RWPE2 (cell line): ENCODE measurements around the gene CDK12.

Experiments used
- ATAC-seq: fragments of 200-7000 bp; cut with Tn5 transposase; 3 replicates; pipeline ENCODE4 v1.9.1; 2021; ENCODE audit warnings: low read depth
- DNase-seq: peaks from one replicate; pipeline ENCODE4 v3.0.0-alpha.2; 2020; ENCODE audit warnings: low spot score
- H3K27ac ChIP-seq: fragments of 450-650 bp; 2 replicates; pipeline ENCODE4 v1.5.1; 2017; ENCODE audit warnings: mild to moderate bottlenecking; ENCODE audit not compliant: poor library complexity, severe bottlenecking
- H3K27me3 ChIP-seq: fragments of 250-450 bp; sonication (Bioruptor Pico); 2 replicates; pipeline ENCODE4 v1.5.1; 2021; ENCODE audit warnings: mild to moderate bottlenecking, moderate library complexity; ENCODE audit not compliant: insufficient read depth, poor library complexity, severe bottlenecking
- H3K36me3 ChIP-seq: fragments of 250-450 bp; sonication (Bioruptor Pico); 2 replicates; pipeline ENCODE4 v1.5.1; 2020; ENCODE audit warnings: low read depth, mild to moderate bottlenecking, moderate library complexity
- H3K4me1 ChIP-seq: fragments of 250-450 bp; sonication (Bioruptor Pico); 2 replicates; pipeline ENCODE4 v1.5.1; 2021; ENCODE audit warnings: mild to moderate bottlenecking, moderate library complexity; ENCODE audit not compliant: insufficient read depth, poor library complexity, severe bottlenecking
- H3K4me3 ChIP-seq: fragments of 250-450 bp; sonication (Bioruptor Pico); 2 replicates; pipeline ENCODE4 v1.5.1; 2021; ENCODE audit warnings: mild to moderate bottlenecking, moderate library complexity; ENCODE audit not compliant: severe bottlenecking
- H3K9me3 ChIP-seq: fragments of 250-450 bp; sonication (Bioruptor Pico); 2 replicates; pipeline ENCODE4 v1.5.1; 2021; ENCODE audit warnings: mild to moderate bottlenecking, moderate library complexity; ENCODE audit not compliant: severe bottlenecking
- CTCF ChIP-seq: fragments of 450-650 bp; IDR thresholded peaks from one replicate; pipeline ENCODE4 v1.5.1; 2017; ENCODE audit warnings: mild to moderate bottlenecking, moderate library complexity; ENCODE audit not compliant: poor library complexity, severe bottlenecking

CDK12 gene

DNA sequence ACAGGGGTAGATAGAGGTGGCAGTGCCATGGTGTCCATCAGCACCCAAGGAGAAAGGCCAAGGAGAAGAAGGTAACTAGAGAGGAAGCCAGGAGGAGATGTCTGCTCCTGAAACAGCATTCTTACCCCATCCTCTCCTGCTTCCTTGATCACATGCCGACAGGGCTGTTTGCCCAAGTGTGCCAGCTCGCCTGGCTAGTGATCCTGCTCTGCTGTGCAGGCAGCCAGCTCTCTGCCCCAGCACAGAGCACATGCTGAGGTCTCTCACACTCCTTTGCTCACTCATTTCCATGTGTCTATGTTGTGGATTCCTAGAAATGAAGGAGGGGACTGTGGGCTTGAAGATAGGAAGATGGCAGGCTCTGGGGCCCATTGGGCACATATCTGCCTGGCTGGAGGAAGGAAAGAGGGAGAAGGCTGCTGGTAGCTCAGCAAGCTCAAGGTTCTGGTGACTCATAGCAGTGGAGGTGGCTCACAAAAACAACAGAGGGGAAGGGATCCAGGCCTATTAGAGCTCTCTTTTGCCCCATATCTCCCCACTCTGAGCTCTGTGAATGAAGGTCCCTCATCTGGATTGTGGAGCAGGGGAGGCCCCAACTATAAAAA, 92.2 kb downstream of the CDK12 start:
- Histone ChIP-seq H3K4me3 (no peak overlapping the region), H3K27ac (no peak overlapping the region), H3K36me3 (peaks cover 3% of the 10 kb centered on the region; the same call in 1 of the 2 replicates), H3K4me1 (no peaks in the 10 kb centered on the region), H3K27me3 (no peaks in the 10 kb centered on the region), H3K9me3 (no peaks in the 10 kb centered on the region)
- ATAC-seq, result peak; percentile 38; the same call in 1 of the 3 replicates
- no peak for DNase-seq
- no peak for TF ChIP-seq CTCF

GRCh38 chr17:39555368-39555767, 94.1 kb downstream of the CDK12 start:
- Histone ChIP-seq H3K4me3 (no peak overlapping the region), H3K27ac (no peak overlapping the region), H3K9me3 (no peaks in the 10 kb centered on the region), H3K4me1 (no peaks in the 10 kb centered on the region), H3K27me3 (no peaks in the 10 kb centered on the region), H3K36me3 (peaks cover 5% of the 10 kb centered on the region; the same call in 1 of the 2 replicates)
- DNase-seq (no peak), ATAC-seq (no peak)
- no peak for TF ChIP-seq CTCF

GRCh38 chr17:39556423-39556822, 95.1 kb downstream of the CDK12 start:
- no peak for DNase-seq
- Histone ChIP-seq H3K27me3 (no peaks in the 10 kb centered on the region), H3K9me3 (no peaks in the 10 kb centered on the region), H3K27ac (no peak overlapping the region), H3K4me3 (no peak overlapping the region), H3K4me1 (no peaks in the 10 kb centered on the region), H3K36me3 (peaks cover 5% of the 10 kb centered on the region; the same call in 1 of the 2 replicates)
- no peak for TF ChIP-seq CTCF
- no peak for ATAC-seq

DNA sequence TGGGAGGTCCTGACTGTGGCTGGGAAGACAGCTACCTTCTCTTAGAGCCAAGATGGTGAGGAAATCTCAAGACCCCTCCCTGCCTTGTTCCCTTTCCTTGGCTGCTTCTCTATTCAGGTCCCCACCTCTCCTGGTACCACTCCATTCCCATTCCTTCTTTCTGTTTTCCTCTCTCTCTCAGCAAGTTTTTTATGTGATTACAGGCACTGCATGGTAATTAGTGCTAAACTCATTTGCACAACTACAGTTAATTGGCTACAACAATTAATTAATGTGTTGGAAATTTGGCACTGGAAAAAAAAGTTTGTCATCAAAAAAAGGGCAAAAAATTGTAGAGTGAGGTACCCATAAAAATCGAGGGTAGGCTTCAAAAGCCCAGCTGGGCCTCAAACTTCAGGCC, 101.1 kb downstream of the CDK12 start:
- ATAC-seq (no peak), DNase-seq (no peak)
- H3K27ac ChIP-seq, result no peak overlapping the region
- H3K36me3 ChIP-seq, result 0 out of 2 replicates have a peak, but pooled peaks cover 5% of the 10 kb centered on the region
- H3K27me3 ChIP-seq, result no peaks in the 10 kb centered on the region
- TF ChIP-seq CTCF, result no peak
- no peak overlapping the region for H3K4me3 ChIP-seq
- no peaks in the 10 kb centered on the region for H3K4me1 ChIP-seq
- H3K9me3 ChIP-seq, result no peaks in the 10 kb centered on the region

DNA sequence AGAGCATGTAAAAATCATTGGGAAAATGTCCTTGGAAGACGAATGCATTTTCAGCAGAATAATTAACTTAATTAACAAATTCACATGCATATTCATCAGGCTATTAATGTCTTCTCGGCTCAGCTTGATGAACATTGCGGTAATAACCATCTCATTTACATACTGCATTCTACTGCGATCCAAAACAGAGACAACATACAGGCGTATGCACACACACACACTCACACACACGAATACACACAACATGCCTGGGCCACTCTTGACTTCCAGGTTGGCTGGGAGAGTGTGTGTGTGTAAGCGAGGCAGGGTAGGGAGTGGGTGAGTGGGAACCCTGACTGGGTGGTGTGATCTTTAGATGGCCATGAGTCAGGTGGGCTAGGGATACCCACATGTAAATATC, 101.7 kb downstream of the CDK12 start:
- TF ChIP-seq CTCF, result no peak
- no peak overlapping the region for H3K4me3 ChIP-seq
- no peak overlapping the region for H3K27ac ChIP-seq
- H3K9me3 ChIP-seq, result no peaks in the 10 kb centered on the region
- no peaks in the 10 kb centered on the region for H3K4me1 ChIP-seq
- no peaks in the 10 kb centered on the region for H3K27me3 ChIP-seq
- DNase-seq (no peak), ATAC-seq (no peak)
- H3K36me3 ChIP-seq, result 0 out of 2 replicates have a peak, but pooled peaks cover 5% of the 10 kb centered on the region
